ENCODE data around the gene ITFG2.

ITFG2 gene

GRCh38 chr12:2804393-2805142 is 7.9 kb upstream of the ITFG2 start:
- no peaks in the 10 kb centered on the region for H4K20me1 ChIP-seq (ENCODE audit: insufficient read depth, low read length, poor library complexity, severe bottlenecking)
- H3K36me3 ChIP-seq (ENCODE audit: insufficient read depth, low read length), result peaks cover 55% of the 10 kb centered on the region; the same call in 1 of the 2 replicates
- H3K79me2 ChIP-seq (ENCODE audit: insufficient read depth, low read length), result 0 out of 2 replicates have a peak, but pooled peaks cover 3% of the 10 kb centered on the region
- no peaks in the 10 kb centered on the region for H3K4me1 ChIP-seq (ENCODE audit: insufficient read depth, low read length, poor library complexity, severe bottlenecking)
- no peaks in the 10 kb centered on the region for H3K9me3 ChIP-seq (ENCODE audit: insufficient read depth, low read depth, low read length)
- H3K27me3 ChIP-seq (ENCODE audit: insufficient read depth, low read length, poor library complexity, severe bottlenecking), result no peaks in the 10 kb centered on the region
- no peak overlapping the region for H3K4me2 ChIP-seq (ENCODE audit: low read depth, low read length, poor library complexity, severe bottlenecking)
- TF ChIP-seq, protein P1, sequence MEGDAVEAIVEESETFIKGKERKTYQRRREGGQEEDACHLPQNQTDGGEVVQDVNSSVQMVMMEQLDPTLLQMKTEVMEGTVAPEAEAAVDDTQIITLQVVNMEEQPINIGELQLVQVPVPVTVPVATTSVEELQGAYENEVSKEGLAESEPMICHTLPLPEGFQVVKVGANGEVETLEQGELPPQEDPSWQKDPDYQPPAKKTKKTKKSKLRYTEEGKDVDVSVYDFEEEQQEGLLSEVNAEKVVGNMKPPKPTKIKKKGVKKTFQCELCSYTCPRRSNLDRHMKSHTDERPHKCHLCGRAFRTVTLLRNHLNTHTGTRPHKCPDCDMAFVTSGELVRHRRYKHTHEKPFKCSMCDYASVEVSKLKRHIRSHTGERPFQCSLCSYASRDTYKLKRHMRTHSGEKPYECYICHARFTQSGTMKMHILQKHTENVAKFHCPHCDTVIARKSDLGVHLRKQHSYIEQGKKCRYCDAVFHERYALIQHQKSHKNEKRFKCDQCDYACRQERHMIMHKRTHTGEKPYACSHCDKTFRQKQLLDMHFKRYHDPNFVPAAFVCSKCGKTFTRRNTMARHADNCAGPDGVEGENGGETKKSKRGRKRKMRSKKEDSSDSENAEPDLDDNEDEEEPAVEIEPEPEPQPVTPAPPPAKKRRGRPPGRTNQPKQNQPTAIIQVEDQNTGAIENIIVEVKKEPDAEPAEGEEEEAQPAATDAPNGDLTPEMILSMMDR (conservative IDR thresholded peaks at IDR 0.05; ENCODE audit: low read length), result no peak
- H3K4me3 ChIP-seq (ENCODE audit: low read length, poor library complexity, severe bottlenecking), result no peak overlapping the region
- no peaks in the 10 kb centered on the region for H3K9me2 ChIP-seq (replicated peaks; ENCODE audit: low read depth, low read length)
- H3F3A ChIP-seq (ENCODE audit: low read depth), result no peaks in the 10 kb centered on the region
- no peak overlapping the region for H3K9ac ChIP-seq (ENCODE audit: low read depth, low read length, poor library complexity, severe bottlenecking)
- H2AFZ ChIP-seq (ENCODE audit: low read length), result no peak overlapping the region

DNA sequence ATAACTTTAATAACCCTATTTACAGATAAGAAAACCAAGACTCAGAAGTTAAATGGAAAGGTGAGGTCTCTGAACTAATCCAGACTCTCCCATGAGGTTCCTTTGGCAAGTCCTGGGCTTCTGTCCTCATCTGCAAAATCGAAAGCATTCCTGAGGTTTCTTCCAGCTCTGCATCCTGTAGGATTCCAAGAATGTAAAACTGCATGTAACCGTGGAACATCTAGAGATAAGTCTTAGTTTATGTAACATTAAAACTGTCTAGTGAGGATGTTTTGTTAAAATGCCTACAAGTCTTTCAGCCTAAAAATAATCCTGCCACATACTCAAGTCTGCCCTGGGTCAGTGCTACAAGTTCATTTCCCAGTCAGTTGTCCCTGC is 7.3 kb upstream of the ITFG2 start:
- Histone ChIP-seq H4K20me1 (ENCODE audit: insufficient read depth, low read length, poor library complexity, severe bottlenecking) (no peaks in the 10 kb centered on the region), H3K79me2 (ENCODE audit: insufficient read depth, low read length) (0 out of 2 replicates have a peak, but pooled peaks cover 3% of the 10 kb centered on the region), H3K4me2 (ENCODE audit: low read depth, low read length, poor library complexity, severe bottlenecking) (no peak overlapping the region), H3K36me3 (ENCODE audit: insufficient read depth, low read length) (peaks cover 49% of the 10 kb centered on the region; the same call in 1 of the 2 replicates), H3K9me2 (replicated peaks; ENCODE audit: low read depth, low read length) (no peaks in the 10 kb centered on the region), H3K9me3 (ENCODE audit: insufficient read depth, low read depth, low read length) (no peaks in the 10 kb centered on the region), H3K27me3 (ENCODE audit: insufficient read depth, low read length, poor library complexity, severe bottlenecking) (no peaks in the 10 kb centered on the region), H3K9ac (ENCODE audit: low read depth, low read length, poor library complexity, severe bottlenecking) (no peak overlapping the region), H3K4me1 (ENCODE audit: insufficient read depth, low read length, poor library complexity, severe bottlenecking) (no peaks in the 10 kb centered on the region), H3F3A (ENCODE audit: low read depth) (no peaks in the 10 kb centered on the region), H2AFZ (ENCODE audit: low read length) (no peak overlapping the region), H3K4me3 (ENCODE audit: low read length, poor library complexity, severe bottlenecking) (no peak overlapping the region)
- TF ChIP-seq, protein P1 (conservative IDR thresholded peaks at IDR 0.05; ENCODE audit: low read length), result no peak
- no peak for TF ChIP-seq EZH2phosphoT487 (IDR thresholded peaks at IDR 0.05; ENCODE audit: borderline replicate concordance)

GRCh38 chr12:2806700-2807099 is 5.8 kb upstream of the ITFG2 start:
- Histone ChIP-seq H3K9me2 (replicated peaks; ENCODE audit: low read depth, low read length) (no peaks in the 10 kb centered on the region), H4K20me1 (ENCODE audit: insufficient read depth, low read length, poor library complexity, severe bottlenecking) (no peaks in the 10 kb centered on the region), H3K36me3 (ENCODE audit: insufficient read depth, low read length) (peaks cover 33% of the 10 kb centered on the region; the same call in 1 of the 2 replicates), H3K4me3 (ENCODE audit: low read length, poor library complexity, severe bottlenecking) (no peak overlapping the region), H3K4me1 (ENCODE audit: insufficient read depth, low read length, poor library complexity, severe bottlenecking) (no peaks in the 10 kb centered on the region), H3F3A (ENCODE audit: low read depth) (no peaks in the 10 kb centered on the region), H3K4me2 (ENCODE audit: low read depth, low read length, poor library complexity, severe bottlenecking) (no peak overlapping the region), H3K9ac (ENCODE audit: low read depth, low read length, poor library complexity, severe bottlenecking) (no peak overlapping the region), H3K9me3 (ENCODE audit: insufficient read depth, low read depth, low read length) (no peaks in the 10 kb centered on the region), H2AFZ (ENCODE audit: low read length) (no peak overlapping the region), H3K79me2 (ENCODE audit: insufficient read depth, low read length) (peaks cover 7% of the 10 kb centered on the region), H3K27me3 (ENCODE audit: insufficient read depth, low read length, poor library complexity, severe bottlenecking) (no peaks in the 10 kb centered on the region)
- TF ChIP-seq, protein P1 (conservative IDR thresholded peaks at IDR 0.05; ENCODE audit: low read length), result no peak
- TF ChIP-seq EZH2phosphoT487 (IDR thresholded peaks at IDR 0.05; ENCODE audit: borderline replicate concordance), result no peak

All from Loucy (cell line).